K562 (cell line): Measurements from ENCODE around the gene GRID2IP.

Source experiments
- GABPB1 ChIP-seq: sonication (generic); formaldehyde crosslinking; IDR thresholded peaks from 2 replicates; pipeline ENCODE4 v1.8.0; 2022; ENCODE audit warnings: mild to moderate bottlenecking, missing genetic modification reagents
- HDAC8 ChIP-seq: fragments of 450-650 bp; IDR thresholded peaks from 2 replicates; pipeline ENCODE4 v1.6.1; 2016; ENCODE audit warnings: mild to moderate bottlenecking, missing genetic modification characterization, moderate library complexity, missing compliant biosample characterization
- PHB2 ChIP-seq: fragments of 450-650 bp; IDR thresholded peaks from 2 replicates; pipeline ENCODE4 v1.6.1; 2017; ENCODE audit warnings: low read depth
- POLR2AphosphoS5 ChIP-seq: IDR thresholded peaks from 2 replicates; pipeline ENCODE4 v1.6.1; 2011; ENCODE audit warnings: mild to moderate bottlenecking, low read depth, low read length, moderate library complexity; ENCODE audit not compliant: control insufficient read depth, insufficient read depth
- RAD21 ChIP-seq, 2 experiments: fragments of 250-450 bp in 1 of 2; fragments of 450-650 bp in 1 of 2; sonication (Bioruptor Pico) in 1 of 2; formaldehyde crosslinking in 1 of 2; IDR thresholded peaks in 1 of 2; conservative IDR thresholded peaks in 1 of 2; 2 replicates each; pipeline versions ENCODE4 v1.4.0 to v1.8.0; 2020 to 2022; ENCODE audit warnings: mild to moderate bottlenecking in 2 of 2, moderate library complexity in 1 of 2
- TCF7 ChIP-seq: sonication (generic); IDR thresholded peaks from 2 replicates; pipeline ENCODE4 v1.6.1; 2016; ENCODE audit warnings: antibody characterized with exemption, borderline replicate concordance
- YY1 ChIP-seq, 3 experiments: IDR thresholded peaks; 2 replicates each; pipeline ENCODE4 v1.6.1; 2011; ENCODE audit warnings: low read length in 2 of 3, mild to moderate bottlenecking in 2 of 3, moderate library complexity in 2 of 3, borderline replicate concordance in 1 of 3, control low read depth in 1 of 3, low read depth in 1 of 3; ENCODE audit not compliant: insufficient read depth in 3 of 3, insufficient replicate concordance in 2 of 3, control insufficient read depth in 1 of 3, insufficient read length in 1 of 3; ENCODE audit errors: extremely low read depth in 1 of 3
- ZSCAN29 ChIP-seq: fragments of 450-650 bp; IDR thresholded peaks from 2 replicates; pipeline ENCODE4 v1.6.1; 2017

- TF ChIP-seq GABPB1 (CRISPR knock-in tag) (no peak), RAD21 (CRISPR knock-in tag; conservative IDR thresholded peaks at IDR 0.05 in 1 of 2, IDR thresholded peaks at IDR 0.05 in 1 of 2) (no peak), TCF7 (no peak), POLR2AphosphoS5 (no peak), HDAC8 (tag) (no peak), PHB2 (no peak), YY1 (IDR thresholded peaks at IDR 0.05; ENCODE audit: borderline replicate concordance in 1 of 3, control insufficient read depth in 1 of 3, extremely low read depth in 1 of 3, insufficient read depth in 3 of 3, insufficient read length in 1 of 3, insufficient replicate concordance in 2 of 3, low read depth in 1 of 3, low read length in 2 of 3) (no peak), ZSCAN29 (no peak)
These were observed 5.7 kb downstream of the GRID2IP start for GRCh38 chr7:6545398-6546126.
